ENCODE data around the gene TRERF1.
A peak's percentile ranks its signal among the peaks of the same experiment; 100 is the strongest.

The TRERF1 gene

GRCh38 chr6:42264852-42265390, 186.8 kb downstream of the TRERF1 start:
- Histone ChIP-seq H3K4me3 (ENCODE audit: insufficient read depth in 1 of 2, low read depth in 1 of 2, low read length in 2 of 2) (no peak overlapping the region), H3K14ac (ENCODE audit: low read length in 2 of 2) (no peak overlapping the region), H3K18ac (ENCODE audit: low read depth in 1 of 2, low read length in 2 of 2) (no peak overlapping the region), H3K9me3 (ENCODE audit: control insufficient read depth, low read length) (no peaks in the 10 kb centered on the region), H2AK5ac (ENCODE audit: low read length, severe bottlenecking) (no peak overlapping the region), H3K9ac (ENCODE audit: low read length) (peak overlapping the region; percentile 10), H4K91ac (ENCODE audit: low read length) (no peak overlapping the region), H2BK12ac (ENCODE audit: low read length in 2 of 2) (no peak overlapping the region), H3K23ac (ENCODE audit: low read length in 2 of 2) (no peak overlapping the region), H3K4me1 (ENCODE audit: control insufficient read depth, insufficient read depth, low read depth, low read length) (peaks cover 2% of the 10 kb centered on the region), H3K4ac (ENCODE audit: low read depth in 1 of 2, low read length in 2 of 2) (no peak overlapping the region), H3K36me3 (ENCODE audit: control insufficient read depth in 1 of 2, insufficient read depth in 2 of 2, low read depth in 1 of 2, low read length in 2 of 2) (peaks cover 31 to 40% of the 10 kb centered on the region in 2 experiments), H3K79me1 (replicated peaks; ENCODE audit: low read length, poor library complexity, severe bottlenecking) (no peaks in the 10 kb centered on the region), H3K27ac (ENCODE audit: low read length, poor library complexity, severe bottlenecking) (no peak overlapping the region), H3K4me2 (ENCODE audit: low read length, poor library complexity, severe bottlenecking) (no peak overlapping the region), H3K27me3 (ENCODE audit: control insufficient read depth in 1 of 2, insufficient read depth in 1 of 2, low read length in 2 of 2) (no peaks in the 10 kb centered on the region), H4K8ac (ENCODE audit: low read length) (no peak overlapping the region), H2AFZ (ENCODE audit: low read depth, low read length) (no peak overlapping the region), H2BK5ac (ENCODE audit: low read depth, low read length, poor library complexity, severe bottlenecking) (no peak overlapping the region), H2BK120ac (ENCODE audit: low read depth, low read length) (no peak overlapping the region), H2BK15ac (ENCODE audit: low read depth, poor library complexity, severe bottlenecking) (no peak overlapping the region)
- WGBS = 94% methylated on average over 5 of the region's 5 CpGs
- DNase-seq = no peak

GRCh38 chr6:42264162-42264851, 187.4 kb downstream of the TRERF1 start:
- no peak overlapping the region for H2BK120ac ChIP-seq (ENCODE audit: low read depth, low read length)
- H4K8ac ChIP-seq (ENCODE audit: low read length) = no peak overlapping the region
- H4K91ac ChIP-seq (ENCODE audit: low read length) = no peak overlapping the region
- no peak overlapping the region for H3K14ac ChIP-seq (ENCODE audit: low read length in 2 of 2)
- peak overlapping the region; percentile 10 for H3K9ac ChIP-seq (ENCODE audit: low read length)
- H2BK12ac ChIP-seq (ENCODE audit: low read length in 2 of 2) = no peak overlapping the region
- H2BK15ac ChIP-seq (ENCODE audit: low read depth, poor library complexity, severe bottlenecking) = no peak overlapping the region
- no peak overlapping the region for H2AFZ ChIP-seq (ENCODE audit: low read depth, low read length)
- H3K36me3 ChIP-seq (ENCODE audit: control insufficient read depth in 1 of 2, insufficient read depth in 2 of 2, low read depth in 1 of 2, low read length in 2 of 2) = peaks cover 31 to 34% of the 10 kb centered on the region in 2 experiments
- no peaks in the 10 kb centered on the region for H3K79me1 ChIP-seq (replicated peaks; ENCODE audit: low read length, poor library complexity, severe bottlenecking)
- no peaks in the 10 kb centered on the region for H3K27me3 ChIP-seq (ENCODE audit: control insufficient read depth in 1 of 2, insufficient read depth in 1 of 2, low read length in 2 of 2)
- DNase-seq = no peak
- H2AK5ac ChIP-seq (ENCODE audit: low read length, severe bottlenecking) = no peak overlapping the region
- no peak overlapping the region for H3K4ac ChIP-seq (ENCODE audit: low read depth in 1 of 2, low read length in 2 of 2)
- 94% methylated on average over 10 of the region's 10 CpGs for WGBS
- no peak overlapping the region for H3K4me3 ChIP-seq (ENCODE audit: insufficient read depth in 1 of 2, low read depth in 1 of 2, low read length in 2 of 2)
- H3K18ac ChIP-seq (ENCODE audit: low read depth in 1 of 2, low read length in 2 of 2) = no peak overlapping the region
- no peaks in the 10 kb centered on the region for H3K9me3 ChIP-seq (ENCODE audit: control insufficient read depth, low read length)
- H3K23ac ChIP-seq (ENCODE audit: low read length in 2 of 2) = no peak overlapping the region
- H3K27ac ChIP-seq (ENCODE audit: low read length, poor library complexity, severe bottlenecking) = no peak overlapping the region
- no peak overlapping the region for H3K4me2 ChIP-seq (ENCODE audit: low read length, poor library complexity, severe bottlenecking)
- no peak overlapping the region for H2BK5ac ChIP-seq (ENCODE audit: low read depth, low read length, poor library complexity, severe bottlenecking)
- peaks cover 2% of the 10 kb centered on the region for H3K4me1 ChIP-seq (ENCODE audit: control insufficient read depth, insufficient read depth, low read depth, low read length)

GRCh38 chr6:42263165-42263728, 188.5 kb downstream of the TRERF1 start:
- Histone ChIP-seq H3K4me2 (ENCODE audit: low read length, poor library complexity, severe bottlenecking) (no peak overlapping the region), H4K8ac (ENCODE audit: low read length) (peak overlapping the region; percentile 42)
- no peak for DNase-seq

GRCh38 chr6:42260972-42261371, 190.8 kb downstream of the TRERF1 start:
- no peak overlapping the region for H3K27ac ChIP-seq (ENCODE audit: low read length, poor library complexity, severe bottlenecking)
- H3K4me1 ChIP-seq (ENCODE audit: control insufficient read depth, insufficient read depth, low read depth, low read length) = peaks cover 4% of the 10 kb centered on the region
- WGBS = 53% methylated on average over 7 of the region's 11 CpGs
- H3K9me3 ChIP-seq (ENCODE audit: control insufficient read depth, low read length) = no peaks in the 10 kb centered on the region
- no peak overlapping the region for H2AK5ac ChIP-seq (ENCODE audit: low read length, severe bottlenecking)
- peak overlapping the region; percentile 83 for H4K8ac ChIP-seq (ENCODE audit: low read length)
- no peak overlapping the region for H2BK15ac ChIP-seq (ENCODE audit: low read depth, poor library complexity, severe bottlenecking)
- no peaks in the 10 kb centered on the region for H3K79me1 ChIP-seq (replicated peaks; ENCODE audit: low read length, poor library complexity, severe bottlenecking)
- H3K14ac ChIP-seq (ENCODE audit: low read length in 2 of 2) = no peak overlapping the region
- no peak overlapping the region for H4K91ac ChIP-seq (ENCODE audit: low read length)
- H3K4me3 ChIP-seq (ENCODE audit: insufficient read depth in 1 of 2, low read depth in 1 of 2, low read length in 2 of 2) = no peak overlapping the region
- no peaks in the 10 kb centered on the region for H3K27me3 ChIP-seq (ENCODE audit: control insufficient read depth in 1 of 2, insufficient read depth in 1 of 2, low read length in 2 of 2)
- H2BK5ac ChIP-seq (ENCODE audit: low read depth, low read length, poor library complexity, severe bottlenecking) = no peak overlapping the region
- peaks cover 21 to 37% of the 10 kb centered on the region in 2 experiments for H3K36me3 ChIP-seq (ENCODE audit: control insufficient read depth in 1 of 2, insufficient read depth in 2 of 2, low read depth in 1 of 2, low read length in 2 of 2)
- H2AFZ ChIP-seq (ENCODE audit: low read depth, low read length) = no peak overlapping the region
- H3K18ac ChIP-seq (ENCODE audit: low read depth in 1 of 2, low read length in 2 of 2) = peak overlapping the region in 1 of 2 experiments; percentile 30
- H2BK12ac ChIP-seq (ENCODE audit: low read length in 2 of 2) = no peak overlapping the region
- H2BK120ac ChIP-seq (ENCODE audit: low read depth, low read length) = no peak overlapping the region
- peak overlapping the region; percentile 57 for H3K9ac ChIP-seq (ENCODE audit: low read length)
- H3K23ac ChIP-seq (ENCODE audit: low read length in 2 of 2) = no peak overlapping the region
- peak overlapping the region in 1 of 2 experiments; percentile 29 for H3K4ac ChIP-seq (ENCODE audit: low read depth in 1 of 2, low read length in 2 of 2)
- peak; percentile 29 for DNase-seq
- no peak overlapping the region for H3K4me2 ChIP-seq (ENCODE audit: low read length, poor library complexity, severe bottlenecking)

More at GRCh38 chr6:42263165-42263728, 188.5 kb downstream of the TRERF1 start:
- no peak overlapping the region for H3K9ac ChIP-seq (ENCODE audit: low read length)
- WGBS = 72% methylated on average over 17 of the region's 24 CpGs
- H3K27ac ChIP-seq (ENCODE audit: low read length, poor library complexity, severe bottlenecking) = no peak overlapping the region
- no peaks in the 10 kb centered on the region for H3K9me3 ChIP-seq (ENCODE audit: control insufficient read depth, low read length)
- H3K4me1 ChIP-seq (ENCODE audit: control insufficient read depth, insufficient read depth, low read depth, low read length) = peaks cover 4% of the 10 kb centered on the region
- H3K18ac ChIP-seq (ENCODE audit: low read depth in 1 of 2, low read length in 2 of 2) = no peak overlapping the region
- no peak overlapping the region for H2BK5ac ChIP-seq (ENCODE audit: low read depth, low read length, poor library complexity, severe bottlenecking)
- H3K27me3 ChIP-seq (ENCODE audit: control insufficient read depth in 1 of 2, insufficient read depth in 1 of 2, low read length in 2 of 2) = no peaks in the 10 kb centered on the region
- H2BK12ac ChIP-seq (ENCODE audit: low read length in 2 of 2) = peak overlapping the region in 1 of 2 experiments; percentile 6
- no peak overlapping the region for H2AK5ac ChIP-seq (ENCODE audit: low read length, severe bottlenecking)
- peaks cover 24 to 30% of the 10 kb centered on the region in 2 experiments for H3K36me3 ChIP-seq (ENCODE audit: control insufficient read depth in 1 of 2, insufficient read depth in 2 of 2, low read depth in 1 of 2, low read length in 2 of 2)
- H2AFZ ChIP-seq (ENCODE audit: low read depth, low read length) = no peak overlapping the region
- H3K4ac ChIP-seq (ENCODE audit: low read depth in 1 of 2, low read length in 2 of 2) = no peak overlapping the region
- no peak overlapping the region for H3K14ac ChIP-seq (ENCODE audit: low read length in 2 of 2)
- H3K4me3 ChIP-seq (ENCODE audit: insufficient read depth in 1 of 2, low read depth in 1 of 2, low read length in 2 of 2) = no peak overlapping the region
- H2BK120ac ChIP-seq (ENCODE audit: low read depth, low read length) = no peak overlapping the region
- H2BK15ac ChIP-seq (ENCODE audit: low read depth, poor library complexity, severe bottlenecking) = no peak overlapping the region
- H4K91ac ChIP-seq (ENCODE audit: low read length) = no peak overlapping the region
- H3K23ac ChIP-seq (ENCODE audit: low read length in 2 of 2) = no peak overlapping the region
- H3K79me1 ChIP-seq (replicated peaks; ENCODE audit: low read length, poor library complexity, severe bottlenecking) = no peaks in the 10 kb centered on the region

Measured in mesenchymal stem cell (in vitro differentiated cells and primary cell).